Measurements from ENCODE around the gene PAOX.

The PAOX gene

GRCh38 chr10:133336577-133337369 lies 42.3 kb upstream of the PAOX start, which contains the start of gene CALY:
CALY (minus strand) TSS chr10:133336896; CDS start chr10:133328989, 7,907 bp downstream.
- Histone ChIP-seq H3K4me3 (ENCODE audit: low read length, poor library complexity, severe bottlenecking) (no peak within 1 kb of the TSS), H3K36me3 (ENCODE audit: insufficient read depth, low read length) (no peaks in the 10 kb centered on the region), H3K27me3 (ENCODE audit: insufficient read depth, low read length, poor library complexity, severe bottlenecking) (no peaks in the 10 kb centered on the region), H3K4me1 (ENCODE audit: insufficient read depth, low read length, poor library complexity, severe bottlenecking) (no peaks in the 10 kb centered on the region), H3K9ac (ENCODE audit: low read depth, low read length, poor library complexity, severe bottlenecking) (no peak within 1 kb of the TSS), H4K20me1 (ENCODE audit: insufficient read depth, low read length, poor library complexity, severe bottlenecking) (no peaks in the 10 kb centered on the region), H2AFZ (ENCODE audit: low read length) (no peak within 1 kb of the TSS), H3K4me2 (ENCODE audit: low read depth, low read length, poor library complexity, severe bottlenecking) (no peak within 1 kb of the TSS), H3K9me2 (replicated peaks; ENCODE audit: low read depth, low read length) (no peaks in the 10 kb centered on the region), H3K9me3 (ENCODE audit: insufficient read depth, low read depth, low read length) (peaks cover 30% of the 10 kb centered on the region), H3F3A (ENCODE audit: low read depth) (no peaks in the 10 kb centered on the region), H3K79me2 (ENCODE audit: insufficient read depth, low read length) (no peaks in the 10 kb centered on the region)
- TF ChIP-seq CTCF (conservative IDR thresholded peaks at IDR 0.05; ENCODE audit: low read length) (no peak), EZH2phosphoT487 (IDR thresholded peaks at IDR 0.05; ENCODE audit: borderline replicate concordance) (no peak)

- Histone ChIP-seq H4K20me1 (ENCODE audit: insufficient read depth, low read length, poor library complexity, severe bottlenecking) (no peaks in the 10 kb centered on the region), H2AFZ (ENCODE audit: low read length) (no peak overlapping the region), H3K36me3 (ENCODE audit: insufficient read depth, low read length) (no peaks in the 10 kb centered on the region), H3K4me3 (ENCODE audit: low read length, poor library complexity, severe bottlenecking) (no peak overlapping the region), H3F3A (ENCODE audit: low read depth) (no peaks in the 10 kb centered on the region), H3K79me2 (ENCODE audit: insufficient read depth, low read length) (no peaks in the 10 kb centered on the region), H3K4me2 (ENCODE audit: low read depth, low read length, poor library complexity, severe bottlenecking) (no peak overlapping the region), H3K9me3 (ENCODE audit: insufficient read depth, low read depth, low read length) (peaks cover 30% of the 10 kb centered on the region), H3K9me2 (replicated peaks; ENCODE audit: low read depth, low read length) (no peaks in the 10 kb centered on the region), H3K4me1 (ENCODE audit: insufficient read depth, low read length, poor library complexity, severe bottlenecking) (no peaks in the 10 kb centered on the region), H3K9ac (ENCODE audit: low read depth, low read length, poor library complexity, severe bottlenecking) (no peak overlapping the region), H3K27me3 (ENCODE audit: insufficient read depth, low read length, poor library complexity, severe bottlenecking) (no peaks in the 10 kb centered on the region)
- TF ChIP-seq EZH2phosphoT487 (IDR thresholded peaks at IDR 0.05; ENCODE audit: borderline replicate concordance) (no peak), CTCF (conservative IDR thresholded peaks at IDR 0.05; ENCODE audit: low read length) (no peak)
Measured at GRCh38 chr10:133337370-133337725, 41.7 kb upstream of the PAOX start.

DNA sequence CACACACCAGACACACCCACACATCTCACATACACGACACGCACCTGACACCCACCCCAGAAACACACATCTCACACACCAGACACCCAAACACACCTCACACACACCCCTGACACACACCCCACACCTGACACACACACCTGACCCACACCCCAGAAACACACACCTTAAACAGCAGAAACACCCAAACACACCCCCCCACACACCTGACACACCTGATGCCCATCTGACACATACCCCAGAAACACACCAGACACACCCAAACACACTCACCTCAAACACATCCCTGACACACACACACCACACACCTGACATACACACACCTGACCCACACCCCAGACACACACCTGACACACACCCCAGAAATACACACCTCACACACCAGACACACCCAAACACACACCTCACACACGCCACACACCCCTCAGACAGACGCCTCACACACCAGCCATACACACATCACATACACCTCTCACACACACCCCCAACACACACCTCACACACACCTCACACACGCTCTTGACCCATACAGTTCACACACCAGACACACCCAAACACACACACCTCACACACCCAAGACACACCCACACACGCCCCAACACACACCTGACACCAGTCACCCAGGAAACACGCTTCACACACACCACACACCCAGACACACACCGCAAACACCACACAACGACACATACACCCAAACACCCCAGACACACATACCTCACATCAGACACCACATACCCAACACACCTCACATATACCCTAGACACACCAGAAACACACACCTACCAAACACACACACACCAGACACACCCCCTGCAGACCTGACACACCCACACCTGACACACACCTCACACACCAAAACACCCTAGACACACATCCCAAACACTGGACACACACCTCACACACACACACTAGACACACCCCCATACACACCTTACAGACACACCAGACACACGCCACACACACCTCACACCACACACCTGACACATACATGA lies 40.7 kb upstream of the PAOX start:
- no peak overlapping the region for H2AFZ ChIP-seq (ENCODE audit: low read length)
- no peaks in the 10 kb centered on the region for H4K20me1 ChIP-seq (ENCODE audit: insufficient read depth, low read length, poor library complexity, severe bottlenecking)
- H3F3A ChIP-seq (ENCODE audit: low read depth): no peaks in the 10 kb centered on the region
- H3K4me2 ChIP-seq (ENCODE audit: low read depth, low read length, poor library complexity, severe bottlenecking): no peak overlapping the region
- no peaks in the 10 kb centered on the region for H3K4me1 ChIP-seq (ENCODE audit: insufficient read depth, low read length, poor library complexity, severe bottlenecking)
- TF ChIP-seq EZH2phosphoT487 (IDR thresholded peaks at IDR 0.05; ENCODE audit: borderline replicate concordance): no peak
- TF ChIP-seq CTCF (conservative IDR thresholded peaks at IDR 0.05; ENCODE audit: low read length): no peak
- no peak overlapping the region for H3K9ac ChIP-seq (ENCODE audit: low read depth, low read length, poor library complexity, severe bottlenecking)
- H3K27me3 ChIP-seq (ENCODE audit: insufficient read depth, low read length, poor library complexity, severe bottlenecking): no peaks in the 10 kb centered on the region
- H3K79me2 ChIP-seq (ENCODE audit: insufficient read depth, low read length): no peaks in the 10 kb centered on the region
- no peak overlapping the region for H3K4me3 ChIP-seq (ENCODE audit: low read length, poor library complexity, severe bottlenecking)
- no peaks in the 10 kb centered on the region for H3K9me2 ChIP-seq (replicated peaks; ENCODE audit: low read depth, low read length)
- peaks cover 30% of the 10 kb centered on the region for H3K9me3 ChIP-seq (ENCODE audit: insufficient read depth, low read depth, low read length)
- no peaks in the 10 kb centered on the region for H3K36me3 ChIP-seq (ENCODE audit: insufficient read depth, low read length)

Data from Loucy (cell line).